IMR-90 (cell line): ENCODE data around the gene LGI4. TPM values are rescaled to one million over a fixed set of nuclear protein-coding genes. Genes with fewer than 3 reads are reported as not detected.

Experiments used
- ATAC-seq: fragments of 200-7000 bp; cut with Tn5 transposase; 2 replicates; pipeline ENCODE4 v1.9.1; 2020; ENCODE audit warnings: low read depth, mild to moderate bottlenecking, moderate library complexity
- BruUV-seq: library from RNA; stranded (reverse); fragments of 400-500 nt; replicated peaks from 2 replicates; lab custom pipeline; 2021; lab: Mats Ljungman, UMichigan
- CTCF ChIA-PET: fragments of 300-600 bp; formaldehyde crosslinking; extraction: SDS; loops from one replicate; lab custom pipeline; 2021; ENCODE audit warnings: antibody characterized with exemption; lab: Yijun Ruan, JAX
- POLR2A ChIA-PET: fragments of 300-600 bp; sonication (Branson Sonifier 250); formaldehyde crosslinking; loops from one replicate; lab custom pipeline; 2022; ENCODE audit warnings: antibody characterized with exemption; ENCODE audit not compliant: unreplicated experiment; lab: Charles Lee
- DNase-seq: peaks from one replicate; pipeline ENCODE4 v3.0.0; 2013
- H2AFZ ChIP-seq: replicated peaks from 2 replicates; pipeline ENCODE3; 2013; ENCODE audit warnings: low read length, mild to moderate bottlenecking; ENCODE audit not compliant: poor library complexity
- H2AK5ac ChIP-seq: 2 replicates; pipeline ENCODE4 v1.6.1; 2013; ENCODE audit warnings: low read depth, low read length, inconsistent platforms
- H2AK9ac ChIP-seq: replicated peaks from 2 replicates; pipeline ENCODE3; 2013; ENCODE audit warnings: mild to moderate bottlenecking, low read depth, low read length, moderate library complexity; ENCODE audit not compliant: poor library complexity
- H2BK120ac ChIP-seq: 2 replicates; pipeline ENCODE4 v1.6.1; 2013; ENCODE audit warnings: low read depth, low read length, inconsistent platforms
- H2BK15ac ChIP-seq: 3 replicates; pipeline ENCODE4 v1.6.1; 2013; ENCODE audit warnings: low read depth, low read length, inconsistent platforms
- H2BK20ac ChIP-seq: 2 replicates; pipeline ENCODE4 v1.6.1; 2013; ENCODE audit warnings: low read depth, mild to moderate bottlenecking, inconsistent platforms, low read length, moderate library complexity
- H2BK5ac ChIP-seq: 2 replicates; pipeline ENCODE4 v1.6.1; 2013; ENCODE audit warnings: mild to moderate bottlenecking, low read depth, low read length, inconsistent platforms; ENCODE audit not compliant: poor library complexity, severe bottlenecking
- H3K14ac ChIP-seq: replicated peaks from 2 replicates; pipeline ENCODE4 v1.6.1; 2013; ENCODE audit warnings: low read depth, low read length, inconsistent platforms
- H3K18ac ChIP-seq: 2 replicates; pipeline ENCODE4 v1.6.1; 2013; ENCODE audit warnings: low read depth, low read length, control low read depth
- H3K23ac ChIP-seq: 2 replicates; pipeline ENCODE4 v1.6.1; 2013; ENCODE audit warnings: low read depth, low read length, inconsistent platforms
- H3K27ac ChIP-seq: 2 replicates; pipeline ENCODE4 v1.5.1; 2013; ENCODE audit warnings: mild to moderate bottlenecking, control low read depth, low read length; ENCODE audit not compliant: insufficient read depth
- H3K27me3 ChIP-seq: 2 replicates; pipeline ENCODE4 v1.6.1; 2013; ENCODE audit warnings: low read length; ENCODE audit not compliant: control insufficient read depth, insufficient read depth
- H3K36me3 ChIP-seq: 2 replicates; pipeline ENCODE4 v1.6.1; 2013; ENCODE audit warnings: low read length, mixed read lengths; ENCODE audit not compliant: control insufficient read depth, insufficient read depth
- H3K4ac ChIP-seq: 2 replicates; pipeline ENCODE4 v1.6.1; 2013; ENCODE audit warnings: low read depth, low read length, inconsistent platforms
- H3K4me1 ChIP-seq: 2 replicates; pipeline ENCODE4 v1.6.1; 2013; ENCODE audit warnings: low read length, mixed read lengths; ENCODE audit not compliant: control insufficient read depth, insufficient read depth
- H3K4me2 ChIP-seq: 2 replicates; pipeline ENCODE4 v1.6.1; 2013; ENCODE audit warnings: low read depth, mild to moderate bottlenecking, control low read depth, low read length, moderate library complexity
- H3K4me3 ChIP-seq: 2 replicates; pipeline ENCODE4 v1.5.1; 2013; ENCODE audit warnings: low read depth, mild to moderate bottlenecking, control low read depth, low read length, moderate library complexity; ENCODE audit not compliant: insufficient read depth
- H3K56ac ChIP-seq: 2 replicates; pipeline ENCODE4 v1.6.1; 2013; ENCODE audit warnings: low read length, inconsistent platforms; ENCODE audit not compliant: insufficient read depth; ENCODE audit errors: extremely low read depth
- H3K79me1 ChIP-seq, 2 experiments: 2 replicates each; pipeline ENCODE4 v1.6.1; 2013; ENCODE audit warnings: low read length in 2 of 2, inconsistent platforms in 1 of 2, low read depth in 1 of 2
- H3K9ac ChIP-seq: 2 replicates; pipeline ENCODE4 v1.6.1; 2013; ENCODE audit warnings: low read depth, low read length, control low read depth
- H3K9me1 ChIP-seq: 2 replicates; pipeline ENCODE4 v1.6.1; 2013; ENCODE audit warnings: low read length, inconsistent platforms; ENCODE audit not compliant: insufficient read depth
- H3K9me3 ChIP-seq: 2 replicates; pipeline ENCODE4 v1.6.1; 2013; ENCODE audit warnings: low read length; ENCODE audit not compliant: control insufficient read depth, insufficient read depth
- H4K20me1 ChIP-seq: 2 replicates; pipeline ENCODE4 v1.6.1; 2013; ENCODE audit warnings: low read length, inconsistent platforms; ENCODE audit not compliant: insufficient read depth
- H4K5ac ChIP-seq: 2 replicates; pipeline ENCODE4 v1.6.1; 2013; ENCODE audit warnings: mild to moderate bottlenecking, low read depth, low read length, control low read depth
- H4K8ac ChIP-seq, 2 experiments: 2 replicates each; pipeline ENCODE4 v1.6.1; 2013; ENCODE audit warnings: low read depth in 2 of 2, low read length in 2 of 2, control low read depth in 1 of 2, inconsistent platforms in 1 of 2
- H4K91ac ChIP-seq: 2 replicates; pipeline ENCODE4 v1.6.1; 2013; ENCODE audit warnings: low read depth, low read length, inconsistent platforms; ENCODE audit not compliant: insufficient read depth
- ELK1 ChIP-seq: fragments of 150-350 bp; IDR thresholded peaks from 2 replicates; pipeline ENCODE4 v1.6.1; 2016; ENCODE audit warnings: low read depth, mild to moderate bottlenecking, low read length, moderate library complexity, borderline replicate concordance
- MAFK ChIP-seq: IDR thresholded peaks from 2 replicates; pipeline ENCODE4 v1.6.1; 2012; ENCODE audit warnings: low read depth, low read length, improper control_type of control experiment
- RAD21 ChIP-seq: IDR thresholded peaks from 2 replicates; pipeline ENCODE4 v1.6.1; 2012; ENCODE audit warnings: low read length, improper control_type of control experiment
- WGBS, 2 experiments: methylation state at CpG; one replicate each; pipeline versions ENCODE4 v1.1.5 to v1.1.7; 2013; ENCODE audit warnings: missing lambda C conversion rate in 2 of 2; ENCODE audit not compliant: insufficient read length in 1 of 2; ENCODE audit errors: extremely low coverage in 2 of 2; 5-methylcytosine and 5-hydroxymethylcytosine counted together
- dilution Hi-C: fragments of 300-500 bp; cut with HindIII; formaldehyde crosslinking; loops from one replicate; pipeline ENCODE4 v1.14.3; 2018; ENCODE audit warnings: low sequenced_read_pairs; ENCODE audit not compliant: unreplicated experiment
- in situ Hi-C: fragments of 300-500 bp; cut with MboI; formaldehyde crosslinking; loops from 3 replicates; pipeline ENCODE4 v1.14.3; 2019; ENCODE audit warnings: low sequenced_read_pairs, inconsistent platforms, mixed read lengths
- intact Hi-C: fragments of 100-400 bp; cut with micrococcal nuclease; formaldehyde crosslinking; loops from 2 replicates; pipeline ENCODE4 v1.10.0; 2022
- polyA plus RNA-seq, 3 experiments: library from polyadenylated mRNA; depleted of rRNA; stranded (reverse); fragments of >200 nt; gene quantifications; 2 replicates each; pipeline ENCODE4 v1.2.3, GENCODE V29; 2012; ENCODE audit warnings: low replicate concordance in 1 of 3
- total RNA-seq: library from RNA; depleted of rRNA; stranded (reverse); fragments of >200 nt; gene quantifications from 2 replicates; pipeline ENCODE4 v1.2.3, GENCODE V29; 2012

The LGI4 gene
- total and polyA plus RNA-seq, 2 of the 4 experiments (the other 2 are of a cell fraction) = 0.10 TPM; not detected in 1

- no peak for TF ChIP-seq RAD21
Measured at GRCh38 chr19:35138305-35138892, 3.5 kb upstream of the LGI4 start, which contains the start of gene FXYD1 (continued).

- dilution Hi-C loops (no loop called here), intact Hi-C loops (no loop called here), in situ Hi-C loops (loop anchor here (5.0 kb wide), 1 partner anchor 70 kb away; no protein-coding TSS in a partner anchor)
- Histone ChIP-seq H2AK5ac (no peak overlapping the region), H3K9me1 (peaks cover 3% of the 10 kb centered on the region; the same call in 1 of the 2 replicates), H3K23ac (no peak overlapping the region), H3K4ac (no peak overlapping the region), H4K5ac (no peak overlapping the region), H3K14ac (no peak overlapping the region), H4K91ac (no peak overlapping the region), H2BK5ac (no peak overlapping the region), H3K27ac (no peak overlapping the region), H3K18ac (no peak overlapping the region), H4K8ac (no peak overlapping the region), H4K20me1 (peaks cover 3% of the 10 kb centered on the region; the same call in 1 of the 2 replicates), H2AK9ac (no peak overlapping the region), H3K79me1 (no peaks in the 10 kb centered on the region), H2BK120ac (no peak overlapping the region), H2AFZ (no peak overlapping the region), H3K9me3 (no peaks in the 10 kb centered on the region), H3K27me3 (peaks cover 14% of the 10 kb centered on the region), H3K4me3 (no peak overlapping the region), H3K56ac (no peak overlapping the region), H3K9ac (no peak overlapping the region), H3K4me2 (no peak overlapping the region), H3K36me3 (no peaks in the 10 kb centered on the region), H3K4me1 (peaks cover 18% of the 10 kb centered on the region), H2BK15ac (no peak overlapping the region), H2BK20ac (no peak overlapping the region)
- no TSS peak for BruUV-seq
- ATAC-seq = no peak
- WGBS, 2 experiments = 83% methylated on average over 6 of the region's 9 CpGs; no CpG with 5 or more reads in 1 of the 2 experiments
- TF ChIP-seq ELK1 (no peak), MAFK (no peak)
- ChIA-PET POLR2A (no interaction called here), CTCF (interaction anchor here (3.2 kb wide), 1 partner anchor 70 kb away, joined by 18 read pairs; no protein-coding TSS in a partner anchor)
- no peak for DNase-seq
Measured at GRCh38 chr19:35136977-35137702, 2.3 kb upstream of the LGI4 start.
